GM18861 (cell line): ENCODE data around the gene BLID.

Source experiments
- ATAC-seq: cut with Tn5 transposase; IDR thresholded peaks from one replicate; pipeline ENCODE4 v1.9.1; 2021; ENCODE audit not compliant: unreplicated experiment

BLID gene

GRCh38 chr11:122140500-122140899, 24.5 kb upstream of the BLID start:
- no peak for ATAC-seq

DNA sequence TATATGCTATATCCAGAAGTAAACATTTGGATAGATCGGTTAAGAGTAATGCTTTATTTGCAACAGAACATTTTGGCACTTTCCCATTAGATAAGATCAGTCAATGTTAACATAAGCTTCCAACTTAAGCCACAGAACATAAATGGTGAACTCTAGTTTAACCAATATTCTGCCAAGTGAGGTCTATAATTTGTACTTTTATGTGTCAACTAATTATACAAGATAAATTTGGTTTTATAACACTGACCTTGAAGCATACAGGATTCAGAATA, 23.5 kb upstream of the BLID start:
- no peak for ATAC-seq

- no peak for ATAC-seq
Measured at GRCh38 chr11:122138744-122139594, 23.0 kb upstream of the BLID start.

GRCh38 chr11:122137078-122137793, 21.2 kb upstream of the BLID start:
- no peak for ATAC-seq

- no peak for ATAC-seq
Measured at GRCh38 chr11:122131126-122131525, 15.1 kb upstream of the BLID start.

- no peak for ATAC-seq
Measured at GRCh38 chr11:122128146-122128545, 12.1 kb upstream of the BLID start.

DNA sequence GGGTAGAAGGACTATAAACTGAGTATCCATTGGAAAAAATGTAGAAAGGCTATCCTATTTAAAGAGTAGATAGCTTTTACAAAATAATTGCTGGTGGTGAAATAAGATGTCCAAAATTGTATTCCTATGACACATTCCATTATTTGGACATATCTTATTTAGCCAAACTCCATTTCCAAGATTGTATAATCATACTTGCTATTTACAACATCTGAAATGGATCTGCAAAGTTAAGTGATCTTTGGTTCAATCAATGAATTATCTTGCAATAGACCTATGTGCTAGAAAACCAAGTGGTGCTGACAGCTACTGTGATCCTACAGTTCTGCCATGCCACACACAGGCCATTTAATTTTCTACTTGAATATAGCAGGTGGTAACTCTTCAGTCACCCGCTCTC, 11.0 kb upstream of the BLID start:
- no peak for ATAC-seq

GRCh38 chr11:122126024-122126688, 10.1 kb upstream of the BLID start:
- no peak for ATAC-seq

DNA sequence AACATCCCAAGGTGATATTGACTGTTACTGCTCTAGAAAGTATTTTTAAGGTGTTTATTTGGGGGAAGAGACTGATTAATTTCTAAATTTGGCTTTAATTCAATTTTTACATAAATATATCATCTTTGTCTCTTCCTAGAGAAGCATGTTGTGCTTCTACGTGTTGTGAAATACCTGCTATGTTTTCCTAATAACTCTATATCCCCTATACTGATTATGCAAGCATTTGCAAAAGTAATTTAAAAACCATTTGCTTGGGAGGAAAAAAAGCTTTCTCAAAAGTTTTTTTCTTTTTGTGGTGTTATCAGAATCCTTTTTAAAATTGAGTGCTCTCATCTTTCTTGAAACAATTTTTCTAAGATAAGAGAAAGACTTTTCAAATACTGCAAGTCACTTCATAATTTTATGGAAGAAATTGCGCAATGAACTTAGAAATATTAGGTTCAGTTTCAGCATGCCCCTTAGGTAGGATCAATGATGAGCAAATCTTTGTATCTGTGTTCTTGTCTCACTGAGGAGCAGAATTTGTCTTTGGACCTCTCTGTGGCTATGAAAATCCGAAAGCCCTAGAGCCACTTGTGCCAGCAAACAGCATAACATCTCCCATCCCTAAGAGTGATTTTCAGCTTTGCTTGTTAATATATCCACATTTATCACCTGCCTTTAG, 7.4 kb upstream of the BLID start:
- ATAC-seq, result no peak

- no peak for ATAC-seq
Measured at GRCh38 chr11:122122179-122122578, 6.2 kb upstream of the BLID start.

- no peak for ATAC-seq
Measured at GRCh38 chr11:122120096-122120495, 4.1 kb upstream of the BLID start.

DNA sequence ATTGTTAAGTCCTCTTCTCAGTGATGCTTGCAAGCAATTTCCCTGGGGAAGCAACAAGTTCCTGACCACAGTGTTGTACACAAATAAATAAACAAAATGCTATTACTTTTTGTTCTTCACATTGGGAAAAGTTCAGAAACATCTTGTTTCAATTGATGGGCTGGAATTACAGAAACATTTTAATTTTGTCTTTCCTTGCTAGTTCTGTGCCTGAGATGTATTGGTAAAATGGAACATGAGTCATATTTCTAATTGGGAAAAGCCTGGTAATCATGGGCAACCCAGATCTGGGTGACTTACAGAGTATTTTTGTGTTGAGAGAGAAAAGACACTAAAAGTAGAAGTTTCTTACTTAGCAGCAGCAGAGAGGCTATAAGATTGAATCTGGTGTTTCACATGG, 576 bp upstream of the BLID start:
- no peak for ATAC-seq

DNA sequence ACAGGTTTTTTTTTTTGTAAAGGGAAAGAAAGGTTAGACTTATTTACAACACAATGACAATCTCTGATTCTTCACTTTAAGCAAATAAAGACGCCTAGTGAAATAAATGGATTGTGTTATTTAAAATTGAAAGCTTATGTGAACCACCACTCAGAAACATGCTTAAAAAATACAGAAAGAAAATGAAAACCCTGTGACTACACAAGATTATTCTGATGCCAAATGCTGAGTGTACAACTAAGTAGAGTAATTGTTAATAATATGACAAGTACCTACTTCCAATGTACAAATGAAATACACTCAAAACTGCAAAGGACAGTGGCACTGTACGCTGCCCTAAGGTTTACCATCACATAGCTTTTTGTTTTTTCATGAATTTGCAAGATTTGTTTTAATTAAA, 1.0 kb downstream of the BLID start:
- ATAC-seq, result no peak

DNA sequence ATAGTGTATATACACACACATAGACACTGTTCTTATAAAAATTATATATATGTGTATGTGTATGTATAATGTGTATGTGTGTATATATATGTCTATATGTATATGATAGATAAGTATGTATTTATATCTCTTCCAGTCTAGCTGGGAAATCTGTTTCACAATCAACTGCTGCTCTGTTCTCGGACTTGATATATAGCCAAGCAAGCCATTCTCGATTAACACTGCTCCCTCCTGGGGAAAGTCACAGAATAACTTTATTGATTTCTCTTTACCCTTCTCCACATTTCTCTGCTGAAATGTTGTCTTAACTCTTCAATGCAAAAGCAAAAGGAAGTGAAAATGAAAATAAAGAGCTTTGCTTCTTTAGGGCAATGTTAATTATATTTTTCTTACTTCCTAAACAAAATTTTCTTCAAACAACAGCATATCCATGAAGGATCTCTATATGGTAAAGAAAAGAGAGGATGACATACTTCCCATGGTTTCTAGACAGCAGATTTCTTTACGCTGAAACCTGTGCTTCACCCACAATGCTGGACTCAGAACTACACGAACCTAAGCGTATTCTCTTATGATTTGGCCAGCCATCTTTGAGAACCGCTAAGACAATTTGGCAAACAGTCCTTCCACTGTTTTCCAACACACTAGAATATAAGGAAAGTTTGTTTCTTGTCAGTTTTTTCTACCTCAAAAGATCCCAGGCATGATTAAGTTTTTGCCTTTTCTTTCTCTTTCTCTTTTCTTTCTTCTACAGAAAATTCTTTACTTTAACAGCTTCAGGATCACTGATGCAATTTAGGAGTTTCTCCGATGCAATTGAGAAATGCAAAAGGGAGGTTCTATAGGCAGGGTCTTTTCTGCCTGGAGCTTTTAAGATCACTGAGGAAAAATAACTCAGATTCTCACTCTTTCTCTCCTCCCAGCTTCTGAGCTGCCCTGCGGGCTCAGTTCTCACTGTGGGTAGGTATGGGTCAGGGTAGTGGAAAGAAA, 1.9 kb downstream of the BLID start:
- no peak for ATAC-seq

- ATAC-seq, result no peak
Measured at GRCh38 chr11:122112470-122113365, 3.3 kb downstream of the BLID start.

GRCh38 chr11:122109932-122110331, 6.1 kb downstream of the BLID start:
- no peak for ATAC-seq

- no peak for ATAC-seq
Measured at GRCh38 chr11:122108828-122109227, 7.2 kb downstream of the BLID start.

GRCh38 chr11:122108192-122108799, 7.7 kb downstream of the BLID start:
- ATAC-seq, result no peak

DNA sequence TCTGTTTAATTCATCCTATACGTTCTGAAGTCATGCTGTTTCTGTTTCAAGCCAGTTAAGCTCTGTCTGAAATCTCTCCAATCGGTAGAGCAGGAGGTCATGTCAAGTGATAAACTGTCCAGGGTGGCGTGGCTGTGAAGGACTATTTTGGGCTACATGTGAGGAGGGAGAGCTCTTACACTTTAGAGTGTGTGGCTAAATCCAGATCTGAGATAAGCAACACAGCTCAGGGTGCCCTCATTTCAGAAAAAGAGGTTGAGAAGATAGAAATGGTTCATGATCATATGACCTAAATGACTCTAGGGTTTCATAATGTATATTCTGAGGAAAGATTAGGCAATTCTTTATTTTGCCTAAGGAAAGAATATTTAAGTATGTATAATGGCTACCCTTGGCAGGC, 8.4 kb downstream of the BLID start:
- ATAC-seq, result no peak
